HG03460 (cell line): ENCODE data around the gene ADTRP.

ENCODE experiments used
- ATAC-seq: cut with Tn5 transposase; IDR thresholded peaks from one replicate; pipeline ENCODE4 v1.9.1; 2021; ENCODE audit not compliant: unreplicated experiment

ADTRP gene

DNA sequence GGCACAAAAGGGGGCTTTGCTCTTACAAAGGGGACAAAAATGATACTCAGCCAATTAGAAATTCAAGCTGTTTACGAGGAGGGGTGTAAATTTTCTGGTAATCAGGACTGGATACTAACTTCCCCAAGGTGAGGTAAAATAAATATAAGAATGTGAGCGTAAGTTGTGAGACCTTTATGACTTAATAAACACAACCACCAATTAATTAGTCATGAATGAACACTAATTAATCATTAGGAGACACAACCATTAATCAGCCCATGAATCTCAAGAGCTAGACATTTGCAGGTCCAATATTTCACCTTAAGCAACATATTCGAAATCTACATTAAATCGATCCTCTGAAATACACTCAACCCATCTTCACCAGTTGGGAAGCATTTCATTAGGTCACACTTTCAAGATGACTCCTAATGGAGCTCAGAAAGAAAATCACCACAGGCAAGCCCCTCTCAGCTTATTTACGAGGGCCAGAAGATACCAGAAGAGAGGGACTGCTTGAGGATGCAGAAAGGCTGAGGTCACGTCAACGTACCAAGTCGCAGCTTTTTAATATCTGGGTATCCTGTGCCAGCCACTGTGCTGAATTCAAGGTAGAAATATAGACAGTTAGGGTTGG is 2.7 kb downstream of the ADTRP start:
- ATAC-seq, result no peak

- ATAC-seq, result no peak
These were observed 4.2 kb downstream of the ADTRP start for GRCh38 chr6:11774426-11774825.

DNA sequence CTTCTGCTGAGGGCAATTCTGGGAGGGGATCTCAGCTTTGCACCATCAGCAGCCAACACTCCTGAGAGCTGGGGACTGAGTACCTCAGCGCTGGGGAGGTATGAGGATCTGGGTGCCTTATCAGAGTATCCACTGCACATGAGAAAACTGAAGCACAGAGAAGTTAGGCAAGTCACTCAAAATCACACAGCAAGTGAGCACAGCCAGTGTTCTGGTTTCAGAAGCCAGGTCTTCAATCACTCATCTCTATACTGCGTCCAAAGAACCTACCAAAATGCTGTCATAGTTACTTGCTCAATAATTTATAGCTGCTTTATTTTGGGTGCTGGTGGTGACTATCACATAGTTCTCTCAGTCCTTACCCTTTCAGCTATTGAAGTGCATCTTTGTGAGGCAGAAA is 5.0 kb downstream of the ADTRP start:
- ATAC-seq, result no peak

DNA sequence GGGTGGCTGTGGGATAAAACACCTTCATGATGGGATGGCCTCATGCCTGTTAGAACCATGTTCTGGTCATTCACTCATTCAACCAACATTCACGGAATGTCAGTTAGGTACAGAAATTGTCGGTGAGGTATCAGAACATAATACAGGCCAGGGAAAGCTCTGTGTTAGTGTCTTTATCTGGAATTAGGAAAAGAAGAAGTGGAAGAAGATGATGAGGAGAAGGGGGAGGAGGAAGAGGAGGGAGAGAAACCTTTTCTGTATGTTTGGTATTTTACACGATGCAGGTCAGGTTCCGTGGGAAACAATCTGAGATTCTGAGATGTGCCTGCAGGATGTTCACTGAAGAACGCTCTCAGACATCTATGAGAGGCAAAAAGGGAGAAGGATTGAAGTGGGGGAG is 5.6 kb downstream of the ADTRP start:
- ATAC-seq, result no peak

- no peak for ATAC-seq
These were observed 6.3 kb downstream of the ADTRP start for GRCh38 chr6:11772109-11772825.

GRCh38 chr6:11771473-11772048 is 7.0 kb downstream of the ADTRP start:
- ATAC-seq, result no peak

- no peak for ATAC-seq
These were observed 7.8 kb downstream of the ADTRP start for GRCh38 chr6:11770546-11771466.

DNA sequence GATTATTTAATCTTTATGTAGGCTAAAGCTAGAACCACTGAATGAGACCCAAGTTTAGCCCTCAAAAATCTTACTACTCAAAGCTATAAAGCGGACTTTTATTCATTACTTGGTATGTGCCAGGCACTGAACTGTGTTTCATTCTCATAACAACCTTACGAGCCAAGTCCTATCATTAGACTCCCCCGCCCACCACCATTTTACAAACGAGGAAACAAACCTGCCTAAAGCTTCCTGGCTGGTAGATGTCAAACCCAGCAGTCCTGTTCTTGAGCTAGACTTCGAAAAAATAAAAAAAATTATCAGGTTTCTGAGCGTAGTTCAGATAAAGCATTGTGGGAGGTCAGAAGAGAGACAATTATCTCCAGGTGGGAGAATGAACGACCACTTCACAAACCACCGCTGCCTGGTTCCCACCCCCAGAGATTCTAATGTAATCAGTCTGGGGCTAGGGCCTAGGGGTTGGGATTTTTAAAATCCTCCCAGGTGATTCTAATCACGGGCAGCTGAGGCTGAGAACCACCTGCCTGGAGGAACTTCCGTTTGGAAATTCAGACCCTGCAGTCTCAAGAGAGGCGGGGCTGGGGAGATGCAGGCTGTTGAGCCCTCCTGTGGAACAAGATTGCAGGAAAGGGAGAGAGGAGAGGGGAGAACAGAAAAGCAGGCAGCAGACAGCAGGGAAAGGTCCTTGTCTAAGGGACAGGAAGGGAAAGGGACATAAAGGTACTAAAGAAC is 8.6 kb downstream of the ADTRP start:
- no peak for ATAC-seq

DNA sequence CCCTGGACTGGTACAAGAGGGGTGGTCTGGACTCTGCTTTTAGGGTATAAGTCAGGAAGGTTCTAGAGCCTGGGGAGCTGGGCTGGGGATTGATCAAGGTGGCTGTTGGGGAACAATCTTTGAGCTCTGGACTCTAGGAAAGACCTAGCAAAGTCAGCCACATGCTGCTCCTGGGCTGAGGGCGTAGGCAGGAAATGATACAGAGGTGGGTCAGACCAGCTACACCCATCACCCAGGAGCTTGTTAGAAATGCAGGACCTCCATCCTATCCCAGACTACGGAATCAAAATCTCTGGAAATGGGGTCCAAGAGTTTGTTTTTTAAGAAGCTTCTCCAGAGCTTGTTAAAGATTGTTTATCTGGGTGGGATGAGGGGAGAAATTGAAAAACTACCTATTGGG is 9.4 kb downstream of the ADTRP start:
- no peak for ATAC-seq

GRCh38 chr6:11767978-11768756 is 10.4 kb downstream of the ADTRP start:
- ATAC-seq, result no peak

DNA sequence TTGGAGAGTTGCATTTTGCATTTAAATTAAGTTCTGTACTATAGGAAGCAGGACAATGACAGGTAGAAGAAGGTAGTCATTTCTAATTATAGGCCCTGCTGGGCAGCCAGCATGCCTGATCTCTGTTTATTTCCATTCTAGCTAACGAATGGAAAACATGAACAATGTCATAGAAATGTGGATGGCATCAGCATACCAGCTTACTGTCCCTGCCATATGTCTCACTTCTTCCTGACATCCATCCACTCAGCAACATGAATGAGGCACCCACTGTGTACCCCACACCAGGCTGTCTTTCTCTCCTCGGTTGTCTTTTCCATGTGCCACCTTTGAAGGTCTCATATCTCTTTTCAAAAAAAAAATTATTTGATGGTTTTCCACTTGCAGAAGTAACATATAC is 11.1 kb downstream of the ADTRP start:
- ATAC-seq, result no peak

DNA sequence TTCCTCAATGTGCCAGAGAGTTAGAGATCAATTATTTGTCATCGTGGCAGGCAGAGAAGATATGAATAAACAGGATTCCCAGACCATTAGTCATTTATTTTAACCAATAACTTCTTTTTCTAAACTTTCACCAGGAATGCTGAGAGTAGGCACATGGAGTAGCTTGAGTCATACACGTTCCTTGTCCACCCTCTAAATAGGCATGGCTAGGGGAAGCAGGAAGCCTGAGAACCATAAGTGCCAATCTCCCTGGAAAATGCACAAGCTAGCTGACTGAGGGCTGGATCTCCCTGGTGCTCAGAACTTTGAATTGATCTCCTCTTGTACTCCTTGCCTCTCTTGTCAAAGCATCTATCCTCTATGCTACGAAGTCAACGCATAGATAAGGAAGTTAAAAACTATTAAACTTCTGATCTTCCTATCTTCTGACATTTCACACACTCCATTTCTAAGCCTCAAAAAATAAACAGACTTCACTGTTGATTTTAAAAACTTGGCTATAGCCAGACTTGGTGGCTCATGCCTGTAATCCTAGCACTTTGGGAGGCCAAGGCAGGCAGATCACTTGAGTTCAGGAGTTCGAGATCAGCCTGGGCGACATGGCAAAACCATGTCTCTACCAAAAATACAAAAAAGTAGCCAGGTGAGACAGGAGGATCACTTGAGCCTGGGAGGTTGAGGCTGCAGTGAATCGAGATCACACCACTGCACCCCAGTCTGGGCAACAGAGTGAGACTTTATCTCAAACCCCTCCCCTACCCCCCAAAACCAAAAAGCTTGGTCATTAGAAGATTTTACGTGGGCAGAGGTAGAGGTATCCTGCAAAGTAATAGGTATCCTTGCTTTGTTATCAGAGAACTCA is 11.8 kb downstream of the ADTRP start:
- ATAC-seq, result no peak

DNA sequence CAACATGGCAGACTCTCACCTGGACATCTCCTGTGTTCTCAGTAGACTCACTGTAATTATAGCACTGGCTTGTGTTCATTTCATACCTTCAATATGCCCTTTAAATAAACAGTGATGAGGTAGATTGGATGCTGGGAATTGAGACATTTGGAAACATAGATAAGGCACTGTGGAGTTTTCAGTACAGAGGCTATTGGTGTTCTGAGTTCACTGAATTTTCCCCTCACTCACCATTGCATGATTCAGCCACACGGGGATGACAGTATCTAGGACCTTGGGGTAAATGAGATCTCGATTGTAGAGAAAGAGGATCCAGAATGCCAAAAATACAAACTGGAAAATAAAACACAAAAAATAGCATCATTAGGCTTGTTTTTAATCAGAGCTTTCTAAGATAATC is 12.6 kb downstream of the ADTRP start:
- no peak for ATAC-seq

GRCh38 chr6:11764250-11764604 is 14.4 kb downstream of the ADTRP start:
- no peak for ATAC-seq

GRCh38 chr6:11763460-11764249 is 14.9 kb downstream of the ADTRP start:
- no peak for ATAC-seq

- ATAC-seq, result no peak
These were observed 15.7 kb downstream of the ADTRP start for GRCh38 chr6:11762794-11763459.

DNA sequence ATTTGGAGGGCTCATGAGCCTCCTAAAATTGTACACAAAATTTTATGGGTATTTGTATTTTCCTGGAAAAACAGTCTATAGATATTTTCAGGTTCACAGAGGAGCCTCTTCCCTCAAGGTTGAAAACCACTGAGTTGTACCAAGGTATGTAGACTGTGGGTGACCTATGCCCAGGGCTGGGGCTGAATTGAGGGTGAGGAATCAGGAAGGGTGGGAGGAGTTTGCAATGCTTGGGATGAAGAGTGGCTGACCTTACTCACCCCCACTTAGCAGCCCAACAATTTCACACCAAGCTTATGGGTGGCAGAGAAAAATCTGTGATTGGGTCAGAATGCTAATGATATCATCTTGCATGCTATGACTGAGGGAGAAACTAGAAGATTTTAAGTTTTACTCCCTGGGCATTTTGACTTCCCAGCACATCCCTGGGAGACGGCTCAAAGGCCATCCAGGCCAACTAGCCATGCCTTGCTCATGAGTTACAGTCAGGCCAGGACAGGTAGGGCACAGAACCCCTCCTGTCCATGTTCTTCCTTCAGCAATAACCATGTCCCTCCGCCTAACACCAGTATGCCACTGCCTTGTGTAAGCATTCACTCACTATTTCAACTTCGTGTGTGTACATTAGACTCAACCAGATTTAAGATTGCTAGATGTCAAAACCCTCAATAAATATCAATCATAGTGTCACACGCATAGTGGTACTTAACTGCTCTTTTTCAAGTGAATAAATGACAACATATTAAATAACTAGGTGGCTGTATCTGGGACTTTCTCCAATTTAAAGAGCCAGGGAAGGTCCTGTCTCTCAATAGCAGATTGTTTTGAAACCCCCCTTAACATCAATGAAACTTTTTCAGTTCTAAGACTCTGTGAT is 16.6 kb downstream of the ADTRP start:
- no peak for ATAC-seq
